Esophagus muscularis mucosa (tissue), 3 donors: ENCODE measurements around the gene ANKRD35.

Source experiments
- CTCF ChIP-seq, 3 experiments: fragments of 200-600 bp in 2 of 3; fragments of 450-650 bp in 1 of 3; sonication (generic) in 2 of 3; IDR thresholded peaks; one replicate each; pipeline ENCODE4 v1.5.1; 2017 to 2019; ENCODE audit warnings: antibody characterized with exemption in 3 of 3, mild to moderate bottlenecking in 2 of 3, moderate library complexity in 1 of 3
- POLR2AphosphoS5 ChIP-seq, 2 donors: sonication (generic); formaldehyde crosslinking; IDR thresholded peaks; one replicate each; pipeline ENCODE4 v1.6.1; 2017; ENCODE audit warnings: antibody characterized with exemption in 2 of 2

DNA sequence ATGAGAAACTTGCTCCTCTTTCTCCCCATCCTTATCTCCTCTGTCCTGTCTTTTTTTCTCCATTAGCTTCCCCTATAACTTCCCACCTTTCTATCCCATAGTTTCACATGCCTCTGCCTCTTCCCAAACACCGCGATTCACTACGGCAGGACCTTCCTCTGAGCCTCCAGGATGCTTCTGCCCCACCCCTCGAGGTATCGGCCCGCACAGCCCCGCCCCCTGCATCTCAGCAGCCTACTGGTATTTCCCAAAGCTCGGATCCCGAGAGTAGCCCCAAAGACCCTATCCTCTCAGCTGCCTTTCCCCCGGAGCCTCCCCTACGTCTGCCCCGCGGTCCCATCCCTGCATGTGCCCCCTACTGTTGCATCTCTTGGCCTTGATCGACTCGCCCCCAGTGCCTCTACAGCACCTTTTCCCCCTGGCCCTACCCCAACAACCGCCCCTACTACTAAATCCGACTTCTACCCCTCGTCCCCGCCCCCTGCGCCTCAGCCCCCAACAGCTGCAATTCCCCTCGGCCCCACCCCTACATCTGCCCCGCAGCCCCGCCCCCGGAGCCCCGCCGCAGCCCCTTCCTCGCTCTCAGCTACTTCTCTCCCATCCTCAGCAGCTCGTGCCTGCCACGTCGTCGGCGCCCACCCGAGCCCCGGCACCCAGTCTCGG is 27.3 kb downstream of the ANKRD35 start:
- no peak for TF ChIP-seq POLR2AphosphoS5 (IDR thresholded peaks at IDR 0.05)
- peak in 1 of 3 experiments; percentile 6 for TF ChIP-seq CTCF (IDR thresholded peaks at IDR 0.05)
